Measurements from ENCODE around the gene FOXJ2.

DNA sequence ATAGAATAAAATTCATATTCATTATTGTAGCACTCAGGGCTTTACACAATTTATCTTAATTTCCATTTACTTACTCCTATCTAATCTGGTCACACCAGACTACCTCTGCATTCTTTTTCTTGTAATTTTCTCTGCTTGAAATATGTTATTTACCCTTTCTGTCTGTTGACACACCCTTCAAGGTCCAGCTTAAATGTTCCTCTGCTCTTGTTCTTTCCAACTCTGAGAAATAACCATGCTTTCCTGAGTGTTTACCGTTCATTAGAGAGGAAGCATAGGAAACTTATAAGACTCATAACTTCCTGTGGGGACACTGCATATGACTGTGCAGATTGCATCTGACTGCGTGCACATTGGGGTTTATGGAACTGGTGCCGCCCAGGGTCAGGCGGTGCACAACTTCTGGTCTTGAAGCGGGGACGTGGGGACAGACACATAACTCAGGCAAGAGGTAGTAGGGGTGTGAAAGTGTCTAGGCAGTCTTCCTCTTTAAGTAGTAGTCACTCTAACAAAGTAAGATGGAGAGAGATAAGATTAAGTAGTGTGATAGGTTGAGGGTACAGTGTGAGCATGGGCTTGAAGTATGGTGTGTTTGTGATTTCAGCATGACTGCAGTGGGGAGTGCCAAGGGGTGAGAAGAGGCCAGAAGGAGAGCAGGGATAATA, 42.6 kb upstream of the FOXJ2 start:
- no peak for TF ChIP-seq CTCF (conservative IDR thresholded peaks at IDR 0.05 in 1 of 2, IDR thresholded peaks at IDR 0.05 in 1 of 2; ENCODE audit: low read depth in 1 of 2, low read length in 2 of 2)
- TF ChIP-seq EZH2 (IDR thresholded peaks at IDR 0.05; ENCODE audit: low read length, missing control alignments), result no peak

Measured in fibroblast of lung (primary cell).